HG03196 (cell line): ENCODE data around the gene SPTAN1.
"Not testable (repeated sequence)": the region's sequence is repeated elsewhere in the genome, so short reads cannot be mapped to it uniquely, and the experiment has no call there.

ENCODE experiments used
- ATAC-seq: cut with Tn5 transposase; IDR thresholded peaks from one replicate; pipeline ENCODE4 v1.9.1; 2021; ENCODE audit not compliant: unreplicated experiment

The SPTAN1 gene

GRCh38 chr9:128552153-128552743, at the start of gene SPTAN1:
TSS of gene SPTAN1 (plus strand) at chr9:128552587. CDS start at chr9:128566741, 14,154 bp downstream.
- ATAC-seq = peak; percentile 72

GRCh38 chr9:128503415-128503825, 49.0 kb upstream of the SPTAN1 start:
- ATAC-seq = not testable (repeated sequence)

- no peak for ATAC-seq
Observed at GRCh38 chr9:128503870-128504269, 48.5 kb upstream of the SPTAN1 start.

- ATAC-seq = peak; percentile 87
Observed at GRCh38 chr9:128504485-128505413, 47.6 kb upstream of the SPTAN1 start, which contains the start of gene GLE1. TSS of gene GLE1 (plus strand) at chr9:128504719. CDS start at chr9:128504806, 87 bp downstream.

GRCh38 chr9:128505414-128505765, 47.0 kb upstream of the SPTAN1 start:
- no peak for ATAC-seq

GRCh38 chr9:128505906-128506305, 46.5 kb upstream of the SPTAN1 start:
- not testable (repeated sequence) for ATAC-seq

GRCh38 chr9:128512820-128513219, 39.6 kb upstream of the SPTAN1 start:
- no peak for ATAC-seq

- no peak for ATAC-seq
Observed at GRCh38 chr9:128521956-128522355, 30.4 kb upstream of the SPTAN1 start.

GRCh38 chr9:128523199-128523925, 29.0 kb upstream of the SPTAN1 start:
- no peak for ATAC-seq

- no peak for ATAC-seq
Observed at GRCh38 chr9:128526720-128527119, 25.7 kb upstream of the SPTAN1 start.

GRCh38 chr9:128528445-128529160, 23.8 kb upstream of the SPTAN1 start:
- ATAC-seq = no peak

GRCh38 chr9:128529191-128529590, 23.2 kb upstream of the SPTAN1 start:
- ATAC-seq = no peak

GRCh38 chr9:128532581-128532980, 19.8 kb upstream of the SPTAN1 start:
- ATAC-seq = no peak

GRCh38 chr9:128540634-128541360, 11.6 kb upstream of the SPTAN1 start:
- ATAC-seq = no peak

GRCh38 chr9:128546504-128546903, 5.9 kb upstream of the SPTAN1 start:
- ATAC-seq = no peak

GRCh38 chr9:128548876-128549275, 3.5 kb upstream of the SPTAN1 start:
- ATAC-seq = no peak

GRCh38 chr9:128550226-128550625, 2.2 kb upstream of the SPTAN1 start:
- no peak for ATAC-seq

GRCh38 chr9:128550770-128551656, 1.4 kb upstream of the SPTAN1 start:
- ATAC-seq = no peak

- ATAC-seq = peak; percentile 31
Observed at GRCh38 chr9:128551657-128552152, 682 bp upstream of the SPTAN1 start.
